ENCODE measurements around the gene CTSA.
A peak's percentile ranks its signal among the peaks of the same experiment; 100 is the strongest.

CTSA gene

GRCh38 chr20:45890077-45890984, 804 bp upstream of the CTSA start:
- Histone ChIP-seq H3K36me3 (replicated peaks) (peaks cover 10% of the 10 kb centered on the region), H3K27me3 (replicated peaks) (no peaks in the 10 kb centered on the region), H3K4me3 (ENCODE audit: low read depth, low read length) (peak overlapping the region; percentile 78), H3K27ac (peak overlapping the region; percentile 45)
- TF ChIP-seq, protein P1, sequence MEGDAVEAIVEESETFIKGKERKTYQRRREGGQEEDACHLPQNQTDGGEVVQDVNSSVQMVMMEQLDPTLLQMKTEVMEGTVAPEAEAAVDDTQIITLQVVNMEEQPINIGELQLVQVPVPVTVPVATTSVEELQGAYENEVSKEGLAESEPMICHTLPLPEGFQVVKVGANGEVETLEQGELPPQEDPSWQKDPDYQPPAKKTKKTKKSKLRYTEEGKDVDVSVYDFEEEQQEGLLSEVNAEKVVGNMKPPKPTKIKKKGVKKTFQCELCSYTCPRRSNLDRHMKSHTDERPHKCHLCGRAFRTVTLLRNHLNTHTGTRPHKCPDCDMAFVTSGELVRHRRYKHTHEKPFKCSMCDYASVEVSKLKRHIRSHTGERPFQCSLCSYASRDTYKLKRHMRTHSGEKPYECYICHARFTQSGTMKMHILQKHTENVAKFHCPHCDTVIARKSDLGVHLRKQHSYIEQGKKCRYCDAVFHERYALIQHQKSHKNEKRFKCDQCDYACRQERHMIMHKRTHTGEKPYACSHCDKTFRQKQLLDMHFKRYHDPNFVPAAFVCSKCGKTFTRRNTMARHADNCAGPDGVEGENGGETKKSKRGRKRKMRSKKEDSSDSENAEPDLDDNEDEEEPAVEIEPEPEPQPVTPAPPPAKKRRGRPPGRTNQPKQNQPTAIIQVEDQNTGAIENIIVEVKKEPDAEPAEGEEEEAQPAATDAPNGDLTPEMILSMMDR (IDR thresholded peaks at IDR 0.05; ENCODE audit: low read depth, low read length, missing control alignments) = peak; percentile 92
- in situ Hi-C loops (cut with HindIII; ENCODE audit: low pct_ligation_motif_present, low sequenced_read_pairs) = no loop called here
- peak; percentile 83 for DNase-seq

DNA sequence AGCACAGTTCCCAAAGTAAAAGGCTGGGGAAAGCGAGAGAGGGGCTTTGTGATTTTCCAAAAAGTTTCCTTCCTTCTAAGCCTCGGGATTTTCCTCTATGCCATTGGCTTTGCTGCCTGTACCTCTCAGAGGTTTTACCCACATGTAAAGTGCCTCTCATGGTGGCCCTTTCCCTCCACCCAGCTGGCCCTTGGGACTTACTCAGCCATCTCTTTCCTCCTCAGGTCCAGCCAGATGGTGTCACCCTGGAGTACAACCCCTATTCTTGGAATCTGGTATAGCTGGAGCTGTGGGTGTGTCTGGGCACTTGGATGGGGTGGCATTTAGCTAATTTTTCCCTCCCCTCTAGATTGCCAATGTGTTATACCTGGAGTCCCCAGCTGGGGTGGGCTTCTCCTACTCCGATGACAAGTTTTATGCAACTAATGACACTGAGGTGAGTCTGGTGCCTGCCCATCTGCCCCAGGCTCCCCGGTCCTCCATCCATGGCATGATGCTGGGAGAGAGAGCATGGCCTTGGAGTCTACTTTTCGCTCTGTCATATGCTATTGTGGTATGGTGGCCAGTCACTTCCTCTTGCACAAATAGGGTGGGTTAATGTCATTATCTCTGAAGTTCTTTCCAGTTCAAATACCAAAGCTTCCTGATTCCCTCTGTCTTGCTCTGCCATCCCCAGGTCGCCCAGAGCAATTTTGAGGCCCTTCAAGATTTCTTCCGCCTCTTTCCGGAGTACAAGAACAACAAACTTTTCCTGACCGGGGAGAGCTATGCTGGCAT, 1.1 kb downstream of the CTSA start:
- peak overlapping the region; percentile 78 for H3K4me3 ChIP-seq (ENCODE audit: low read depth, low read length)
- in situ Hi-C loops (cut with HindIII; ENCODE audit: low pct_ligation_motif_present, low sequenced_read_pairs) = no loop called here
- DNase-seq = peak; percentile 18

DNA sequence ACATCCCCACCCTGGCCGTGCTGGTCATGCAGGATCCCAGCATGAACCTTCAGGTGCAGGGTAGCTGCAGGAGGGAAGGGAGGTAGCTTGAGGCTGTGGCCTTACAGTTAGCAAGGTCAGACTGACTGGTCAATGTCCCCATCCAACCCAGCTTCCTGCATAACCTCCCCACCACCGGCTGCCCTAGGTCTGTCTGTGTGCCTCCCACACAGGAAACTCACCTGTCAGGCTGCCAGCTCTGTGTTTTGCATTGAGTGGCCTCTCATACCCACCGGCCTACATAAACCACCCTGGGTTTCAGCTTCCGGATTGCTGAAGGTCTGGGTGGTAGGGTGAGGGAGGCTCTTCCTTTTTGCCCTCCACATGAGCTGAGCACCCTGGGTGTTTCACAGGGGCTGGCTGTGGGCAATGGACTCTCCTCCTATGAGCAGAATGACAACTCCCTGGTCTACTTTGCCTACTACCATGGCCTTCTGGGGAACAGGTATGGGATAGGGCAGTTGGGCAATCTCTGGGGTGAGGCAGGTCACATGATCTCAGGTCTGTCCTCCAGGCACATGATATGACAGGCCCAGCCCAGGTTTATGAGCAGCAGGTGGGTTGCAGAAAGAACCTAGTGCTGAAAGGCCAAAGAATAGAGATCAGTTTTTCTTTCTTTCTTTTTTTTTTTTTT, 1.8 kb downstream of the CTSA start:
- Histone ChIP-seq H3K36me3 (replicated peaks) (peaks cover 29% of the 10 kb centered on the region), H3K27ac (no peak overlapping the region), H3K4me3 (ENCODE audit: low read depth, low read length) (no peak overlapping the region)

More for the DNA sequence above, 1.1 kb downstream of the CTSA start:
- H3K27me3 ChIP-seq (replicated peaks) = no peaks in the 10 kb centered on the region
- H3K36me3 ChIP-seq (replicated peaks) = peaks cover 23% of the 10 kb centered on the region
- TF ChIP-seq, protein P1 (IDR thresholded peaks at IDR 0.05; ENCODE audit: low read depth, low read length, missing control alignments) = peak; percentile 52
- no peak overlapping the region for H3K27ac ChIP-seq

GRCh38 chr20:45893831-45894230, 2.7 kb downstream of the CTSA start:
- TF ChIP-seq, protein P1 (IDR thresholded peaks at IDR 0.05; ENCODE audit: low read depth, low read length, missing control alignments) = no peak
- Histone ChIP-seq H3K4me3 (ENCODE audit: low read depth, low read length) (no peak overlapping the region), H3K27me3 (replicated peaks) (no peaks in the 10 kb centered on the region), H3K27ac (no peak overlapping the region), H3K36me3 (replicated peaks) (peaks cover 33% of the 10 kb centered on the region)
- in situ Hi-C loops (cut with HindIII; ENCODE audit: low pct_ligation_motif_present, low sequenced_read_pairs) = no loop called here
- DNase-seq = no peak

More for the DNA sequence above, 1.8 kb downstream of the CTSA start:
- no peak for DNase-seq
- TF ChIP-seq, protein P1 (IDR thresholded peaks at IDR 0.05; ENCODE audit: low read depth, low read length, missing control alignments) = no peak
- in situ Hi-C loops (cut with HindIII; ENCODE audit: low pct_ligation_motif_present, low sequenced_read_pairs) = no loop called here
- no peaks in the 10 kb centered on the region for H3K27me3 ChIP-seq (replicated peaks)

DNA sequence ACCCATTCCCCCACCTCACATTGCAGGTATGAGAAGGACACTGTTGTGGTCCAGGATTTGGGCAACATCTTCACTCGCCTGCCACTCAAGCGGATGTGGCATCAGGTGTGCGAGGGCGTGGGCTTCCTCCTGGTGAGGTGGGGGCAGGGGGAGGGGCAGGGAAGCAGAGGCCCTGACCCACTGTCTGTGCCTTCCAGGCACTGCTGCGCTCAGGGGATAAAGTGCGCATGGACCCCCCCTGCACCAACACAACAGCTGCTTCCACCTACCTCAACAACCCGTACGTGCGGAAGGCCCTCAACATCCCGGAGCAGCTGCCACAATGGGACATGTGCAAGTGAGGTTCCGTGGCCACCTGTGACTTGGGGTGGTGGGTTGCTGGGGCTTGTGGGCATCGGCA, 3.7 kb downstream of the CTSA start:
- Histone ChIP-seq H3K36me3 (replicated peaks) (peaks cover 38% of the 10 kb centered on the region), H3K4me3 (ENCODE audit: low read depth, low read length) (no peak overlapping the region), H3K27me3 (replicated peaks) (no peaks in the 10 kb centered on the region), H3K27ac (no peak overlapping the region)
- in situ Hi-C loops (cut with HindIII; ENCODE audit: low pct_ligation_motif_present, low sequenced_read_pairs) = no loop called here
- DNase-seq = no peak
- TF ChIP-seq, protein P1 (IDR thresholded peaks at IDR 0.05; ENCODE audit: low read depth, low read length, missing control alignments) = no peak
